Fibroblast of lung (primary cell): Measurements from ENCODE around the gene HECW1.

Experiments
- EZH2 ChIP-seq: IDR thresholded peaks from 2 replicates; pipeline ENCODE4 v1.5.1; 2012; ENCODE audit warnings: low read length, control low read depth, mild to moderate bottlenecking; ENCODE audit errors: missing control alignments
- TF ChIP-seq, protein P1 (sequence below), 2 donors: IDR thresholded peaks in 1 of 2; conservative IDR thresholded peaks in 1 of 2; 1 replicate in 1 of 2; 2 replicates in 1 of 2; pipeline ENCODE4 v1.5.1; 2011 to 2012; ENCODE audit warnings: low read length in 2 of 2, control low read depth in 1 of 2, inconsistent platforms in 1 of 2, low read depth in 1 of 2, mild to moderate bottlenecking in 1 of 2

GRCh38 chr7:43105521-43106120, 6.8 kb upstream of the HECW1 start:
- TF ChIP-seq, protein P1, sequence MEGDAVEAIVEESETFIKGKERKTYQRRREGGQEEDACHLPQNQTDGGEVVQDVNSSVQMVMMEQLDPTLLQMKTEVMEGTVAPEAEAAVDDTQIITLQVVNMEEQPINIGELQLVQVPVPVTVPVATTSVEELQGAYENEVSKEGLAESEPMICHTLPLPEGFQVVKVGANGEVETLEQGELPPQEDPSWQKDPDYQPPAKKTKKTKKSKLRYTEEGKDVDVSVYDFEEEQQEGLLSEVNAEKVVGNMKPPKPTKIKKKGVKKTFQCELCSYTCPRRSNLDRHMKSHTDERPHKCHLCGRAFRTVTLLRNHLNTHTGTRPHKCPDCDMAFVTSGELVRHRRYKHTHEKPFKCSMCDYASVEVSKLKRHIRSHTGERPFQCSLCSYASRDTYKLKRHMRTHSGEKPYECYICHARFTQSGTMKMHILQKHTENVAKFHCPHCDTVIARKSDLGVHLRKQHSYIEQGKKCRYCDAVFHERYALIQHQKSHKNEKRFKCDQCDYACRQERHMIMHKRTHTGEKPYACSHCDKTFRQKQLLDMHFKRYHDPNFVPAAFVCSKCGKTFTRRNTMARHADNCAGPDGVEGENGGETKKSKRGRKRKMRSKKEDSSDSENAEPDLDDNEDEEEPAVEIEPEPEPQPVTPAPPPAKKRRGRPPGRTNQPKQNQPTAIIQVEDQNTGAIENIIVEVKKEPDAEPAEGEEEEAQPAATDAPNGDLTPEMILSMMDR (conservative IDR thresholded peaks at IDR 0.05 in 1 of 2, IDR thresholded peaks at IDR 0.05 in 1 of 2; ENCODE audit: low read depth in 1 of 2, low read length in 2 of 2) = no peak
- TF ChIP-seq EZH2 = no peak
